Fibroblast of upper back skin (primary cell): ENCODE measurements around the gene SERTAD2.

Experiments used
- DNase-seq: peaks from one replicate; pipeline ENCODE4 v3.0.0-alpha.2; 2013

The SERTAD2 gene

GRCh38 chr2:64672708-64673107 lies 19.0 kb upstream of the SERTAD2 start:
- DNase-seq, result no peak

GRCh38 chr2:64670047-64670446 lies 16.3 kb upstream of the SERTAD2 start:
- DNase-seq, result no peak

- DNase-seq, result no peak
Observed at GRCh38 chr2:64669288-64669687, 15.6 kb upstream of the SERTAD2 start.

GRCh38 chr2:64668542-64668941 lies 14.8 kb upstream of the SERTAD2 start:
- no peak for DNase-seq

DNA sequence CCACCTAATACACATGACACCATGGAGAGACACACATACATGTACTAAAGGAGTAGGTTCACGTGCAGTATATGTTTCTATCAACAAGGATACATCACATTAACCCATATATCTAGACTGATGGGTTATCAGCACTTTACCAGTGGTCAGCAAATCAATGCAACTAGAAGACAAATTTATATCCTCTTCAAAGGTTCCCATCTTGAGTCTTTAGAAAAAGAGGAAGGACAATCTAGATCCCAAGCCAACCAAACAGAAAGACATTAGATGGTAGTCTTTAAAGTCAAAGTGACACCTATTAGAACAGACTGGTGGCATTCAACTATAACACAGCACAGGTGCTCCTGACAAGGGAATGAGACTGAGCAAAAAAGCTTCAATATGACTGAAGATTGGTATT lies 13.8 kb upstream of the SERTAD2 start:
- no peak for DNase-seq

DNA sequence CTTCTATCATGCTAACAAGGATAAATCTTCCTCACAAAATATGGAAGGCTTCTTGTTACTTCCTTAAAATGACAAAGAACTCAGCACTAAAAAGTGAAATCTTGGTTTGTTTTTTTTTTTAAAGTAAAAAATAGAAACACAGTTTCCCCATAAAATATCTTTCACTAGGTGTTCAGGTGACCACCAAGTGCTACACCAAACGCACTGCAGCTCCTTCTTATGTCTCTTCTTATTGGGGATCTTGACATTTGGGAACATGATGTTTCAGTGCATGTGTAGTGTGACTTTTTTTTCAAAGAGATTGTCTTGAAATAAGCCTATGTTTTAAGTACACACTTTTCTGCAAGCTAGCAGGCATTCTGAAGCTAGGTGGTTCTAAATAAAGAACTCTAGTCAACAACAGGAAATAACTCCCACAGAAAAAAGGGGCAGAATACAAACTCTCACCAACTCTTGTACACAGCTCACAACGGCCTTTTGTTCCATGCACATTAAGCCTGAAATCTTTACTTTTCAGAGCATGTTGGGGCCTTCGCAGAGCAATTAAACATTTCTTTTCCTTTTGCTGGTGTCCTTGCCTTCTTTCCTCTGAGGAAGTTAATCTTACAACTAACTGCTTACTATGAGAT lies 13.2 kb upstream of the SERTAD2 start:
- no peak for DNase-seq

- no peak for DNase-seq
Observed at GRCh38 chr2:64665709-64666108, 12.0 kb upstream of the SERTAD2 start.

GRCh38 chr2:64663402-64663801 lies 9.7 kb upstream of the SERTAD2 start:
- DNase-seq, result no peak

DNA sequence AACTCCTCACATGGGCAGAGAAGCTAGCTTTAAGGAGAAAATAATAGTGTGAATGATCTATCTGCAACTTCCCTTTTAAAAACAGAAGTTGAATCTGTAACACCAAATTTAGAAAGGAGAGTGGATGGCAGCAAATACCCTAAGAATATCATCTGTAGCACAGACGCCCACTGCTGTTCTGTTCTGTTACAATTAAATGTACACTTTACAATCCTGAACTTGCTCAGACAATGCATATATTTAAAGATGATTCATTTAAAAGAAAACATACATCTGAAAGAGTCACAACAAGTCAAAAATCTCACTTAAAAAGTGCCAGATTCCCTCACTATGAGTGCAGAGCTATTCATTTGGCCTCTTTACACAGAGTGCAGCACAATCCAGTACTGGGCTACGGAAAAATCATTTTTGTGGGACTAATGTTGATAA lies 8.0 kb upstream of the SERTAD2 start:
- peak; percentile 22 for DNase-seq

DNA sequence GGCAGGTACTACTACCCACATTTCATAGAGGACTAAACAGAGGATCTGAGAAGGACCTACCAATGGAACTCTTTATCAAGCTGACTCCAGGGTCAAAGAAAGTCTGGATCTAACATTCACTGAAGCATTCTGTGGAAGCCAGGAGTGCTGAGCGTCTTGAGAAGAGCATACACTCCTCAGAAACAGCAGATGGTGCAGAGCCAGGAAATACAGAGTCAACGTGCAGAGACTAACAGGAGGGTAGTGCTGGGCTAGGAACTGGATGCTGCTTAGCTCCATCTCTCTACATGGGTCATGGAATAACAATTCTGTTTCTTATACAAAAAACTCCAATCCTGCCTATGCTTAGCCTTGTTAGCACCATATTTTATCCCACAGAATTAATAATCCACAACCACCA lies 5.5 kb upstream of the SERTAD2 start:
- no peak for DNase-seq

GRCh38 chr2:64658269-64658668 lies 4.6 kb upstream of the SERTAD2 start:
- DNase-seq, result no peak

DNA sequence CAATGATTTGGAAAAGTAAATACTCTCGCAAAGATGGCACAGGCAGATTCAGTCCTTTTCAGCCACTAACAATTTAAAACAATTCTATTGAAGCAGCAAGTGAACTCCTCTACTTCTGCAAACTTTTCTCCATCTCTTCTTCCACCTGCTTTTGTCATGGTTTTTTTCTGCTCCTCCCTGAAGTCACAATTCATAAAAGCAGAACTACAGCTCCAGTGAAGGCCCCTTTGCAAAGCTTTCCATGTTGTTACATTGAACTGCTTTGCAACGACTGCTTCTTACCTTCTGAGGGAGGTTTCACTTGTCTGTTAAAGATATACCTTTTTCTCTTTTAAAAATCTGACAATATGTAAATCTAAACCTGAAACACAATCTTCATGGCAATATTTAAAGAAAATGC lies 3.7 kb upstream of the SERTAD2 start:
- no peak for DNase-seq

- DNase-seq, result no peak
Observed at GRCh38 chr2:64656379-64656778, 2.7 kb upstream of the SERTAD2 start.

DNA sequence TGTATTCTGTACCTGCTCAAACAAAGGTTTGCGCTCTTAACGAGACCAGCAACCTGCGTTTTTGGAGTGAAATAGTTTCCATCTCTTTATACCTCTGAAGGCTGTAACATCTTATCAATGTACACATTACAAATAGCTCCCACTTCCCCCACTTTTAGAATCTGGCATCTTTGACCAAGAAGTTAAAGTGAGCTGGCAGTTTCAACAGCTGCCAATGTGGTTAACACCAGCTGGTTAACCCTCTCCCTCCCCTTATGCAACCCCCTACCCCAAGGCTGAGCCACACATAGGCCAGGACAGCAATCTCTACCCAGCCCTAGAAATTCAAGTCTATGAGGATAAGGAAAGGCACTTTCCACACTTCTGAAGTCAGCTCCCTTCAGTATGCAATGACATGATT lies 2.2 kb upstream of the SERTAD2 start:
- DNase-seq, result no peak

GRCh38 chr2:64655018-64655664 lies 1.4 kb upstream of the SERTAD2 start:
- peak; percentile 46 for DNase-seq

GRCh38 chr2:64654063-64654811 lies 524 bp upstream of the SERTAD2 start:
- DNase-seq, result peak; percentile 94

DNA sequence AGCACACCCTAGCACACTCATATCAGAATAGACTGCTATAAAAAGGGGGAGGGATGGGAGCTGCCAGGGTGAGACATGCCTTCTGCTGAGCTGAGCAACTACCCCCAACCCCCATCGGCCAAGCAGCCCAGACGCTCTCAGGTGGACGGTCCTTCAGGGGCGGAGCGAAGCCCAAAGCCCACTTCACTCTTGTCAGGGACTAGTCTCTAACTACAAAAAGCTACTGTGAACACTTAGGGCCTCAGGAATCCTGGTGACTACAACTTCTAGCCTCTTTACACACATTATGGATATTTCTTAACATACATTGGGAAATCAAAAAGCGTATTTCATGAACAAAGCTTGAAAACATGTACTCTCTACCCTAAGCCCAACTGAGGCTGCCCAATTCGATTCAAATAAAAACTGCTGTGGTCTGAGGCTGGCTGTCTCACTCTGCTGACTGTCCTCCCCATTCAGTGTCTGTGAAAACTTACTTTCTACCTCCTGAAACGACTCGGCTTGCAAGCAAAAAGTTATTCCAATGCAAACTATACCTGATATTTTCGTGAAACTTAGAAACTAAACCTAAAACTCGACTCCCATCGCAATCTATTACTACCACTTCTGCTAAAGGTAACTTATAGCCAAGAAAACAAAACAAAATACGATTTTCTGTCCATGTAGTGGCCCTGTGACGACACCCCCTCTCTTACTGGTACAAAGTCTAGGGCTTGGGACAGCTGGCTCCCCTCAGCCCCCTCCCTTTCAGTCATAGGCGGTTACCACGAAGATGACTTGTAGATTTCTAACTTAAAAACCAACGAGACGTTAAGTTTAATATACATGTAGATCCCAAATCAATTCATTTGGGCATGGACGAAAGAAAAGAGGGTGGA lies 1.2 kb downstream of the SERTAD2 start:
- DNase-seq, result peak; percentile 65

GRCh38 chr2:64651590-64651989 lies 2.1 kb downstream of the SERTAD2 start:
- no peak for DNase-seq

GRCh38 chr2:64650722-64651338 lies 2.9 kb downstream of the SERTAD2 start:
- no peak for DNase-seq

DNA sequence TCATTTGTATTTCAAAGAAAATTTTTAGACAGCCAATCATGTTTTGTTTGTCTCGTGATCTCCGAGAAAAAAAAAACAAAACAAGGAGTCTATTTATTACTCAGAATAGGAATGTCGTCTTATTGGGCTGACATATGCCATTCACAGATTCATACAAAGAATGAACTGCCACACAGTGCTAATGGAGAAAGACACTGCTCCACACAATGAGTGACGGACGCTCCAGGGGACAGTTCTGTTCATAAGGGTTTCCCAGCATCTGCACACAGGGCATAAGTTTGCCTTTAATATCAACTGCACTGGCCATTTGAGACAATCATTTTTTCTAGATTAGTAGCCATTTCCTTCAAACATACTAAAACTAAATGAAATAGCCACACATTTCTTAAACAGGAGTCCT lies 3.4 kb downstream of the SERTAD2 start:
- DNase-seq, result no peak

DNA sequence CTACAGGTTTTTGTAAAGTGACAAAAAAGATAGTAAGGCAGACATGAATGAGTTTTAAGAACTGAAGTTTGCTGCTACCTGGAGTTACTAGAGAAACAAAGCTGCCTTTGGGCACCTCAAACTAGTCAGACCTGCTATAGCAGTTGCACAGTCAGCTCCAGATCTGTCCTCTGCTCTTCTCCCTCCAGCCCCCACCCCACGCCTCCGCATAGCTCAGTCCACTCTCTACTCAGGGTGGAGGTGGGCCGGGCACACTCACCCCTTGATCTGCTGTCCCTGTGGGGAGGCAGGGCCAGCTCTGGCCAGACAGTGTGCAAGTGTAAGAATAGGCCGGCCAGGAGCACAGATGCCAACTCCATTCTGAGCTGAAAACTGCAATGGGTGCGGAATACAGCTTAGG lies 4.1 kb downstream of the SERTAD2 start:
- no peak for DNase-seq

DNA sequence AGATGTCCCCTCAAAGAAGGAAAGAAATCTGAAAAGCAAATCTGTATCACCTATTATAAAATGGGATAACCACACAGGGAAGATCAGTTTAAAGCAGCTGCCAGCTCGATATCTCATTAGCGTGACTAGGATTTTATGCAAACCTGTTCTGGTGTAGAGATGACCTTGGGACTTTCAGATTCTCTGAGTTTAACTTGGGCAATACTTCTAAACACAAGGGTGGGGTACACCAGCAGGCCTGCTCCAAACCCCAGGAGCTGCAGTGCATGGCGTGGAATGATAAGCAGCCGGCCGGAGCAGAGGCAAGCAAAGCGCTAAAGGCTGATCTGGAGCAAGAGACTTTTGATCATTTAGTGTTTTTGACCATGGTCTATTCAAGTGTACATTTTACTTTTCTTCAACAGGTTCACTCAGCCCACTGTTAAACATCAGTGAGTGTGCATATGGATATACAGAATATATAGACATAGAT lies 4.7 kb downstream of the SERTAD2 start:
- no peak for DNase-seq
